Measurements from ENCODE around the gene CD68. TPM values are rescaled to one million over a fixed set of nuclear protein-coding genes. Genes with fewer than 3 reads are reported as not detected.
A peak's percentile ranks its signal among the peaks of the same experiment; 100 is the strongest.

CD68 gene
- total RNA-seq, 1 donor from 2014 or later: 0.95 TPM

GRCh38 chr17:7613769-7614424 is 34.5 kb downstream of the CD68 start:
- peaks cover 32% of the 10 kb centered on the region for H3K4me1 Mint-ChIP-seq
- peak overlapping the region; percentile 53 for H3K27ac Mint-ChIP-seq
- Histone ChIP-seq H4K20me1 (ENCODE audit: low read depth) (peaks cover 52% of the 10 kb centered on the region), H3K27me3 (no peaks in the 10 kb centered on the region), H3K36me3 (no peaks in the 10 kb centered on the region), H3K9me3 (ENCODE audit: low read depth) (no peaks in the 10 kb centered on the region), H3K79me2 (ENCODE audit: low read depth) (peaks cover 54% of the 10 kb centered on the region), H3K4me1 (peaks cover 16% of the 10 kb centered on the region), H3F3A (ENCODE audit: low read depth) (peaks cover 17% of the 10 kb centered on the region), H3K4me3 (peak overlapping the region; percentile 71), H3K9ac (peak overlapping the region; percentile 70), H3K4me2 (peak overlapping the region; percentile 80), H3K27ac (no peak overlapping the region), H2AFZ (replicated peaks) (no peak overlapping the region)
- DNase-seq (ENCODE audit: low spot score): no peak
- no peaks in the 10 kb centered on the region for H3K9me3 Mint-ChIP-seq
- H3K36me3 Mint-ChIP-seq: peaks cover 19% of the 10 kb centered on the region
- peaks cover 6% of the 10 kb centered on the region for H3K27me3 Mint-ChIP-seq (ENCODE audit: insufficient read depth, low read depth)
- H3K4me3 Mint-ChIP-seq: peak overlapping the region; percentile 95
- no peak for TF ChIP-seq EZH2 (IDR thresholded peaks at IDR 0.05)
- TF ChIP-seq CTCF (IDR thresholded peaks at IDR 0.05): peak; percentile 12

- Histone ChIP-seq H3K4me2 (peak within 1 kb of the TSS; percentile 80), H3K4me3 (peak within 1 kb of the TSS; percentile 71), H3K27ac (peak within 1 kb of the TSS; percentile 82), H3K27me3 (no peaks in the 10 kb centered on the region), H2AFZ (replicated peaks) (peak within 1 kb of the TSS; percentile 38), H3K79me2 (ENCODE audit: low read depth) (peaks cover 47% of the 10 kb centered on the region), H4K20me1 (ENCODE audit: low read depth) (peaks cover 44% of the 10 kb centered on the region), H3F3A (ENCODE audit: low read depth) (peaks cover 17% of the 10 kb centered on the region), H3K9ac (peak within 1 kb of the TSS; percentile 70), H3K36me3 (no peaks in the 10 kb centered on the region), H3K9me3 (ENCODE audit: low read depth) (no peaks in the 10 kb centered on the region), H3K4me1 (peaks cover 16% of the 10 kb centered on the region)
- peaks cover 28% of the 10 kb centered on the region for H3K4me1 Mint-ChIP-seq
- peaks cover 15% of the 10 kb centered on the region for H3K36me3 Mint-ChIP-seq
- H3K27me3 Mint-ChIP-seq (ENCODE audit: insufficient read depth, low read depth): peaks cover 7% of the 10 kb centered on the region
- DNase-seq (ENCODE audit: low spot score): peak; percentile 100
- H3K9me3 Mint-ChIP-seq: no peaks in the 10 kb centered on the region
- H3K27ac Mint-ChIP-seq: peak within 1 kb of the TSS; percentile 84
- peak within 1 kb of the TSS; percentile 95 for H3K4me3 Mint-ChIP-seq
- TF ChIP-seq CTCF (IDR thresholded peaks at IDR 0.05) (peak; percentile 60), EZH2phosphoT487 (IDR thresholded peaks at IDR 0.05) (no peak), EZH2 (IDR thresholded peaks at IDR 0.05) (no peak)
Observed at GRCh38 chr17:7614425-7615264, 35.2 kb downstream of the CD68 start, which contains the start of gene FXR2. FXR2 (minus strand) TSS chr17:7614897; CDS start chr17:7614532, 365 bp downstream.

GRCh38 chr17:7615265-7615747 is 35.9 kb downstream of the CD68 start:
- peak overlapping the region; percentile 48 for H3K27ac ChIP-seq
- no peaks in the 10 kb centered on the region for H3K36me3 ChIP-seq
- no peak overlapping the region for H3K9ac ChIP-seq
- TF ChIP-seq EZH2 (IDR thresholded peaks at IDR 0.05): no peak
- no peak for TF ChIP-seq CTCF (IDR thresholded peaks at IDR 0.05)
- TF ChIP-seq EZH2phosphoT487 (IDR thresholded peaks at IDR 0.05): no peak
- no peaks in the 10 kb centered on the region for H3K27me3 ChIP-seq
- no peaks in the 10 kb centered on the region for H3K9me3 Mint-ChIP-seq
- no peaks in the 10 kb centered on the region for H3K9me3 ChIP-seq (ENCODE audit: low read depth)
- H3K4me3 ChIP-seq: peak overlapping the region; percentile 51
- peaks cover 38% of the 10 kb centered on the region for H4K20me1 ChIP-seq (ENCODE audit: low read depth)
- H3K4me2 ChIP-seq: peak overlapping the region; percentile 68
- peaks cover 8% of the 10 kb centered on the region for H3K27me3 Mint-ChIP-seq (ENCODE audit: insufficient read depth, low read depth)
- peaks cover 15% of the 10 kb centered on the region for H3K36me3 Mint-ChIP-seq
- H3F3A ChIP-seq (ENCODE audit: low read depth): peaks cover 17% of the 10 kb centered on the region
- H3K4me1 ChIP-seq: peaks cover 16% of the 10 kb centered on the region
- H3K4me3 Mint-ChIP-seq: peak overlapping the region; percentile 94
- H3K79me2 ChIP-seq (ENCODE audit: low read depth): peaks cover 41% of the 10 kb centered on the region
- DNase-seq (ENCODE audit: low spot score): no peak
- peaks cover 28% of the 10 kb centered on the region for H3K4me1 Mint-ChIP-seq
- peak overlapping the region; percentile 38 for H2AFZ ChIP-seq (replicated peaks)
- H3K27ac Mint-ChIP-seq: peak overlapping the region; percentile 79
